Body of pancreas (tissue), 4 donors: ENCODE measurements around the gene S100A14. TPM values are rescaled to one million over a fixed set of nuclear protein-coding genes. Genes with fewer than 3 reads are reported as not detected.

Source experiments
- ATAC-seq: fragments of 150-250 bp; one replicate; pipeline ENCODE4 v1.9.1; 2016
- DNase-seq, 4 donors: peaks; one replicate each; pipeline ENCODE4 v3.0.0-alpha.2; 2019
- H3K27ac ChIP-seq, 4 donors: fragments of 200-600 bp; sonication (generic); 1 replicate in 3 of 4; 2 replicates in 1 of 4; pipeline versions ENCODE4 v1.5.1 to v1.6.1; 2016 to 2019; ENCODE audit warnings: mild to moderate bottlenecking in 1 of 4, mixed read lengths in 1 of 4, moderate library complexity in 1 of 4
- H3K27me3 ChIP-seq, 2 donors: fragments of 200-600 bp; sonication (generic); one replicate each; pipeline ENCODE4 v1.6.0; 2016; ENCODE audit warnings: mild to moderate bottlenecking in 1 of 2
- H3K36me3 ChIP-seq, 2 donors: fragments of 200-600 bp; sonication (generic); replicated peaks in 1 of 2; 2 replicates each; pipeline ENCODE4 v1.5.1; 2016; ENCODE audit warnings: low read depth in 2 of 2; ENCODE audit not compliant: insufficient read depth in 1 of 2
- H3K4me1 ChIP-seq: fragments of 200-600 bp; sonication (generic); one replicate; pipeline ENCODE4 v1.6.0; 2016
- H3K4me3 ChIP-seq, 2 donors: fragments of 200-600 bp; sonication (generic); 1 replicate in 1 of 2; 2 replicates in 1 of 2; pipeline ENCODE4 v1.5.1; 2016 to 2019
- H3K9me3 ChIP-seq, 3 donors: fragments of 200-600 bp; sonication (generic); 1 replicate in 2 of 3; 2 replicates in 1 of 3; pipeline ENCODE4 v1.5.1; 2016
- POLR2A ChIP-seq, 3 donors: fragments of 450-650 bp; IDR thresholded peaks; one replicate each; pipeline ENCODE4 v1.6.1; 2016; ENCODE audit warnings: antibody characterized with exemption in 3 of 3, mild to moderate bottlenecking in 2 of 3
- WGBS, 2 donors: methylation state at CpG; one replicate each; pipeline ENCODE4 v1.1.5; 2017; 5-methylcytosine and 5-hydroxymethylcytosine counted together
- intact Hi-C: fragments of 100-400 bp; cut with DNase I; formaldehyde crosslinking; loops from one replicate; pipeline ENCODE4 v1.15.1; 2023
- total RNA-seq, 2 donors: library from RNA; depleted of rRNA; stranded (reverse); fragments of >200 nt; gene quantifications; one replicate each; pipeline ENCODE4 v1.1.0, GENCODE V29; 2016
- TF ChIP-seq, protein P1 (sequence below), 7 experiments: fragments of 450-650 bp in 4 of 7; fragments of 200-600 bp in 3 of 7; sonication (generic) in 3 of 7; IDR thresholded peaks; one replicate each; pipeline ENCODE4 v1.5.1; 2016 to 2019; ENCODE audit warnings: antibody characterized with exemption in 7 of 7

S100A14 gene
- total RNA-seq, 2 donors from 2014 or later: 12.2 to 30.4 TPM

DNA sequence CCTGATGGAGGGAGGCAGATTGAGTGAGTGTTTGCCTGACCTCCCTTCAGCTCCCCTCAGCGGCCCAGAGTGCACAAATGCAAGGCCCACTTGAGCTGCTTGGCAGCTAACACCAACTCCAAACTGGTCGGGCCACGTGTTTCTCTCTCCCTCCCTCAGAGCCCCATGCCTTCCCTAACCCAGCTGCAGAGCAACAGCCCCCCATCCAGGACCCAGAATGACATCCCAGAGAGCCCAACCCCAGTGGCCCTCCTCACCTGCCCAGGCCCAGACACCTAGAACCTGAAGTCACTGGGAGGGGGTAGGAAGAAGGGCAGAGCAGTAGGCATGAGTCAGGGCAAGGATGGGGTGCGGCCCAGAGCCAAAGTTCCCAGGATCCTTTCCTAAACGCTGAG, 789 bp upstream of the S100A14 start:
- Histone ChIP-seq H3K27me3 (no peaks in the 10 kb centered on the region), H3K4me3 (no peak overlapping the region), H3K27ac (peak overlapping the region in 3 of 4 donors; percentile 64 to 70 (median 70)), H3K9me3 (no peaks in the 10 kb centered on the region), H3K4me1 (peaks cover 30% of the 10 kb centered on the region), H3K36me3 (no peaks in the 10 kb centered on the region)
- DNase-seq (no peak), ATAC-seq (no peak)
- 61 to 69% methylated on average over 5 of the region's 5 CpGs for WGBS, 2 donors
- intact Hi-C loops: no loop called here
- TF ChIP-seq, protein P1, sequence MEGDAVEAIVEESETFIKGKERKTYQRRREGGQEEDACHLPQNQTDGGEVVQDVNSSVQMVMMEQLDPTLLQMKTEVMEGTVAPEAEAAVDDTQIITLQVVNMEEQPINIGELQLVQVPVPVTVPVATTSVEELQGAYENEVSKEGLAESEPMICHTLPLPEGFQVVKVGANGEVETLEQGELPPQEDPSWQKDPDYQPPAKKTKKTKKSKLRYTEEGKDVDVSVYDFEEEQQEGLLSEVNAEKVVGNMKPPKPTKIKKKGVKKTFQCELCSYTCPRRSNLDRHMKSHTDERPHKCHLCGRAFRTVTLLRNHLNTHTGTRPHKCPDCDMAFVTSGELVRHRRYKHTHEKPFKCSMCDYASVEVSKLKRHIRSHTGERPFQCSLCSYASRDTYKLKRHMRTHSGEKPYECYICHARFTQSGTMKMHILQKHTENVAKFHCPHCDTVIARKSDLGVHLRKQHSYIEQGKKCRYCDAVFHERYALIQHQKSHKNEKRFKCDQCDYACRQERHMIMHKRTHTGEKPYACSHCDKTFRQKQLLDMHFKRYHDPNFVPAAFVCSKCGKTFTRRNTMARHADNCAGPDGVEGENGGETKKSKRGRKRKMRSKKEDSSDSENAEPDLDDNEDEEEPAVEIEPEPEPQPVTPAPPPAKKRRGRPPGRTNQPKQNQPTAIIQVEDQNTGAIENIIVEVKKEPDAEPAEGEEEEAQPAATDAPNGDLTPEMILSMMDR (IDR thresholded peaks at IDR 0.05): no peak
- TF ChIP-seq POLR2A (IDR thresholded peaks at IDR 0.05): no peak

DNA sequence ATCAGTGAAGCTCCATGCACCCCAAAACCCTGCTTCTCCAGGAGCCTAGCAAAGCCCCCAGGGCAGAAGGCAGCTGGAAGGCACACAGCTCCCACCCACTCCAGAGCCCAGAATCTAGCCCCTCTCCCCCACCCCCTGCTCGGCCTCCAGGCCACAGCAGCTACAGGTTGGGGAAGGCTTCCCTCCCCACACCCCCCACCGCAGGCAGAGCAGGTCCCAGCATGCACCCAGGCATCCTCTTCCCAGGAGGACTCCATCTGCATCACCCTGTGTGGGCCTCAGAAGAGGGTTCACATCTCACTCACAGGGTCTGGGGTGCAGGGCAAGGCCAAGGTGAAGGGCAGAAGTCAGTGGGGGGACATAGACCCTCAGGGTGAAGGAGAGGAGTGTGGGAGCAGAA, 719 bp downstream of the S100A14 start:
- peaks cover 42% of the 10 kb centered on the region for H3K4me1 ChIP-seq
- WGBS, 2 donors: 80 to 95% methylated on average over 1 to 2 of the region's 2 CpGs
- H3K27me3 ChIP-seq: no peaks in the 10 kb centered on the region
- no peak for TF ChIP-seq POLR2A (IDR thresholded peaks at IDR 0.05)
- TF ChIP-seq, protein P1 (IDR thresholded peaks at IDR 0.05): no peak
- ATAC-seq: no peak
- H3K4me3 ChIP-seq: no peak overlapping the region
- no peak for DNase-seq
- intact Hi-C loops: no loop called here
- H3K27ac ChIP-seq: peak overlapping the region in 3 of 4 donors; percentile 64 to 70 (median 70)
- no peaks in the 10 kb centered on the region for H3K9me3 ChIP-seq
- no peaks in the 10 kb centered on the region for H3K36me3 ChIP-seq

- 90 to 91% methylated on average over 4 to 7 of the region's 7 CpGs for WGBS, 2 donors
- H3K36me3 ChIP-seq: no peaks in the 10 kb centered on the region
- intact Hi-C loops: loop anchor here (5.0 kb wide), 1 partner anchor 38 kb away; no protein-coding TSS in a partner anchor
- H3K9me3 ChIP-seq: no peaks in the 10 kb centered on the region
- ATAC-seq: no peak
- TF ChIP-seq, protein P1 (IDR thresholded peaks at IDR 0.05): no peak
- no peak for TF ChIP-seq POLR2A (IDR thresholded peaks at IDR 0.05)
- DNase-seq: no peak
- H3K4me1 ChIP-seq: peaks cover 47% of the 10 kb centered on the region
- H3K27me3 ChIP-seq: no peaks in the 10 kb centered on the region
- no peak overlapping the region for H3K27ac ChIP-seq
- no peak overlapping the region for H3K4me3 ChIP-seq
Measured at GRCh38 chr1:153614906-153615305, 1.2 kb downstream of the S100A14 start.

DNA sequence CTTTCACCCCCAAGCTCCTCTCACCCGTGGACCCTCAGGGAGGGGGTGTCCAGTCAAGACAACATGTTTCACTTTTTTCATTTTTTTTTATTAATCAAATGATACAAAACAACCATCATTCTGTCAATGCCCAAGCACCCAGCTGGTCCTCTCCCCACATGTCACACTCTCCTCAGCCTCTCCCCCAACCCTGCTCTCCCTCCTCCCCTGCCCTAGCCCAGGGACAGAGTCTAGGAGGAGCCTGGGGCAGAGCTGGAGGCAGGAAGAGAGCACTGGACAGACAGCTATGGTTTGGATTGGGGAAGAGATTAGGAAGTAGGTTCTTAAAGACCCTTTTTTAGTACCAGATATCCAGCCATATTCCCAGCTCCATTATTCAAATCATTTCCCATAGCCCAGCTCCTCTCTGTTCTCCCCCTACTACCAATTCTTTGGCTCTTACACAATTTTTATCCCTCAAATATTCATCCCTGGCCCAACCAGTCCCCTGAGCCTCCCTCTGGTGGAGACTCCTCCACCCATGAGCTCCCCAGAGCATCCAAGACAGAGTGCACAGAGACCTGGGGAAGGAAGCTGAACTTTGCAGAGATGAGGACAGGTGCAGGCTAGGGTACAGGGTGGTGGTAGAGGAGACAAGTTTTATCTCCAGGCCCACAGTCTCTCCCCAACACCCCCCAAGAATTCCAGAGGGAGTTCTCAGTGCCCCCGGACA, 1.8 kb downstream of the S100A14 start:
- TF ChIP-seq POLR2A (IDR thresholded peaks at IDR 0.05): no peak
- TF ChIP-seq, protein P1 (IDR thresholded peaks at IDR 0.05): no peak
- H3K4me3 ChIP-seq: no peak overlapping the region
- H3K27ac ChIP-seq: no peak overlapping the region
- WGBS, 2 donors: 78 to 80% methylated on average over 2 of the region's 2 CpGs
- H3K36me3 ChIP-seq: no peaks in the 10 kb centered on the region
- no peak for ATAC-seq
- DNase-seq: no peak
- H3K27me3 ChIP-seq: no peaks in the 10 kb centered on the region
- no peaks in the 10 kb centered on the region for H3K9me3 ChIP-seq
- H3K4me1 ChIP-seq: peaks cover 51% of the 10 kb centered on the region
- intact Hi-C loops: loop anchor here (5.0 kb wide), 1 partner anchor 37 kb away; no protein-coding TSS in a partner anchor

- Histone ChIP-seq H3K27me3 (no peaks in the 10 kb centered on the region), H3K9me3 (no peaks in the 10 kb centered on the region), H3K4me1 (peaks cover 61% of the 10 kb centered on the region), H3K4me3 (no peak overlapping the region), H3K36me3 (no peaks in the 10 kb centered on the region), H3K27ac (peak overlapping the region; percentile 67 to 89 (median 85))
- 65 to 72% methylated on average over 4 to 5 of the region's 5 CpGs for WGBS, 2 donors
- intact Hi-C loops: loop anchor here (5.0 kb wide), 1 partner anchor 36 kb away; no protein-coding TSS in a partner anchor
- DNase-seq (no peak), ATAC-seq (no peak)
- TF ChIP-seq, protein P1 (IDR thresholded peaks at IDR 0.05): no peak
- TF ChIP-seq POLR2A (IDR thresholded peaks at IDR 0.05): no peak
Measured at GRCh38 chr1:153613406-153613805, 2.7 kb downstream of the S100A14 start.
